ENCODE results near the gene ZNF470.

Gene ZNF470

DNA sequence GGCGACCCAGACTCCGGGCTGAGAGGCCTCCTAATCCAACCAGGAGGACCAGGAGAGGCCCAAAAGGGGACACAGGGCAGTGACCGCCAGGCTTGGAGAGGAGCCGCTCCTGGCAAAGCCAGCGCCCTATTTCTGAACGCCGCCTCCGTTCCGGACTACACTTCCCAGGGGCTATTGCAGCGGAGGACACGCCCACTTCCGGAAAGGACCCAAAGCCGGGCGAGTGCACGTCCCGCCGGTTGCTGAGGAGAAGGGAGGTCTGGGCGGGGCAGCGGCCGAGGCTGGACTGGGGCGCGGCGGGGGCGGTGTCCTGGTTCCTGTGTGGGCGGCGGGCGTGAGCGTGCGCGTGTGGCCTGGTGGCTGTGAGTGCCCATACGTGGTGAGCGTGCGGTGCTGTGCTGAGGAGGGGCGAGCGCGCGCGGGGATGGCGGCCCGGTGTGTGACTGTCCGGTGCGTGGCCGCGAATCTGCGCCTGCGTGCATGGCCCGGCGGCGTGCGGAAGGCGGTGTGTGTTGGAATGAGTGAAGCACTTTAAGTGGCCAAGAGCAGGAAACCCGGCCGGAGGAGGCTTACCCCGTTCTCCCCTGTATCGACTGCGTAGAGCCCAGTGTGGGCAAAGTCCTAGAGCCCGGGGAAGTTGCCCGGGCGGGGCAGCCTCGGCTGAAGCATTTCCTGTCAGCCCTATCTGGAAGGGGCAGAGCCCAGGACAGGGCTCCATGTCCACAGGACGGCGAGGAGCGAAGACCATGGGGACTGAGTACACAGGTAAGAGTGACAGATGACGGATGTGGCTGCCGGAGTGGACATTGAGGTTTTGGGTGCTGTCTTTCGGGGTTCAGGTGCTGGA, at the start of gene ZNF470:
Gene ZNF470 (plus strand): TSS at position 195 of the 847 bp plus-strand sequence. CDS start 2,844 bp downstream, outside the sequence.
- Histone ChIP-seq H3K9me3 (ENCODE audit: low read length) (peaks cover 44% of the 10 kb centered on the region), H3K4me3 (ENCODE audit: low read length) (peak within 1 kb of the TSS; percentile 61), H3K36me3 (ENCODE audit: insufficient read depth, low read length) (peaks cover 35% of the 10 kb centered on the region), H3K4me1 (ENCODE audit: insufficient read depth, low read length) (peaks cover 9% of the 10 kb centered on the region), H3K27me3 (ENCODE audit: insufficient read depth, low read length) (no peaks in the 10 kb centered on the region), H2AFZ (ENCODE audit: low read depth, low read length) (peak within 1 kb of the TSS; percentile 82)

DNA sequence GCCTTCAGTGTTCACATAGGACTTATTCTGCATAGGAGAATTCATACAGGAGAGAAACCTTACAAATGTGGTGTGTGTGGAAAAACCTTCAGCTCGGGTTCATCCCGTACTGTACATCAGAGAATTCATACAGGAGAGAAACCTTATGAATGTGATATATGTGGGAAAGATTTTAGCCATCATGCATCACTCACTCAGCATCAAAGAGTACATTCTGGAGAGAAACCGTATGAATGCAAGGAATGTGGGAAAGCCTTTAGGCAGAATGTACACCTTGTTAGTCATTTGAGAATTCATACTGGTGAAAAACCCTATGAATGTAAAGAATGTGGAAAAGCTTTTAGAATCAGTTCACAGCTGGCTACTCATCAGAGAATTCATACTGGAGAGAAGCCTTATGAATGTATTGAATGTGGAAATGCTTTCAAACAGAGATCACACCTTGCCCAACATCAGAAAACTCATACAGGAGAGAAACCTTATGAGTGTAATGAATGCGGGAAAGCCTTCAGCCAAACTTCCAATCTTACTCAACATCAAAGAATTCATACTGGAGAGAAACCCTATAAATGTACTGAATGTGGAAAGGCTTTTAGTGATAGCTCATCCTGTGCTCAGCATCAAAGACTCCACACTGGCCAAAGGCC, 41.9 kb upstream of the ZNF470 start:
- Histone ChIP-seq H3K36me3 (ENCODE audit: insufficient read depth, low read length) (no peaks in the 10 kb centered on the region), H2AFZ (ENCODE audit: low read depth, low read length) (no peak overlapping the region), H3K27me3 (ENCODE audit: insufficient read depth, low read length) (no peaks in the 10 kb centered on the region), H3K9me3 (ENCODE audit: low read length) (peaks cover 22% of the 10 kb centered on the region), H3K4me1 (ENCODE audit: insufficient read depth, low read length) (no peaks in the 10 kb centered on the region), H3K4me3 (ENCODE audit: low read length) (no peak overlapping the region)

DNA sequence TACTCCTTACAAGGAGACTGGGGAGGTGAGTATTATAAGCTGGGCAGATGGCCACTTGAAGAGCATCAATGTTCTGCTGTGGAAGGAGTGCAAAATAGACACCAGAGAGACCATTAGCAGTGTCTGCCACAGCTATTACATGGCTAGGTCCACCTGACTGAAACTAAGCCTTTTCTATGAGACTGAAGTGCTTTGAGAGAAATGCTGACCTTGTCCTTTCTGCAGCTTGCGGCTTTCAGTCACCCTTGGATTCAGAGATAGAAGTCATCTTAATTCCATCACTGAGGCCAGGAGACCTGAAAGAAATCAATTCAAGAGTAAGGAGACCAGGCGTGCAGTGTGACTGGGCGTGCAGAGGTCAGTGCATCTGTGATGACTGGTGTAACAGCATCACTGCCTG, 29.8 kb upstream of the ZNF470 start:
- Histone ChIP-seq H3K36me3 (ENCODE audit: insufficient read depth, low read length) (peaks cover 22% of the 10 kb centered on the region), H3K4me1 (ENCODE audit: insufficient read depth, low read length) (peaks cover 10% of the 10 kb centered on the region), H3K27me3 (ENCODE audit: insufficient read depth, low read length) (no peaks in the 10 kb centered on the region), H2AFZ (ENCODE audit: low read depth, low read length) (no peak overlapping the region), H3K9me3 (ENCODE audit: low read length) (peaks cover 39% of the 10 kb centered on the region), H3K4me3 (ENCODE audit: low read length) (peak overlapping the region; percentile 100)

DNA sequence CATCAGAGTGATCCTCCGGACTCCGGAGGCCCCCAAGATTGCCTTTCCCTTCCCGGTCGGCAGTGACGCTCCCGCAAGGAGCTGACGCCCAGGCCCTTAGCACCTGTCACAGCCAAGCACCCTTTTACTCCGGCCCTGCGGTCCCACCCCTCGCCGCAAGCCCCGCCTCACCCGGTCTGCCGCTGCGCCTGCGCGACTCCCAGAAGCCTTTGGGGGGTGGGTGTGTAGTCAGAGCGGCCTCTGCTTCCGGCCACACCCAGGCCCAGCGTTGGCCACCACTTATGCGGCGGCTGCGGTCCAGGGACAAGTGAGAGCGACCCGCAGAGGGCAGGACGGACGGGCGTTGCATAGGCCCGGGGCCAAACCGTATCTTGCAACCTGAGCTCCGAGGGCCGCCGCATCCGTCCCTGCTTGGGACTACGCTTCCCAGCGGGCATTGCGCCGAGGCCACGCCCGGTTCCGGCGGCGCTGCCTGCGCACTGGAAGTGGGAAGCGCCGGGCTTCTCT, 29.0 kb upstream of the ZNF470 start:
- H3K27me3 ChIP-seq (ENCODE audit: insufficient read depth, low read length), result no peaks in the 10 kb centered on the region
- H3K4me1 ChIP-seq (ENCODE audit: insufficient read depth, low read length), result peaks cover 10% of the 10 kb centered on the region
- H2AFZ ChIP-seq (ENCODE audit: low read depth, low read length), result peak overlapping the region; percentile 99
- H3K36me3 ChIP-seq (ENCODE audit: insufficient read depth, low read length), result peaks cover 26% of the 10 kb centered on the region
- peak overlapping the region; percentile 100 for H3K4me3 ChIP-seq (ENCODE audit: low read length)
- H3K9me3 ChIP-seq (ENCODE audit: low read length), result peaks cover 41% of the 10 kb centered on the region

DNA sequence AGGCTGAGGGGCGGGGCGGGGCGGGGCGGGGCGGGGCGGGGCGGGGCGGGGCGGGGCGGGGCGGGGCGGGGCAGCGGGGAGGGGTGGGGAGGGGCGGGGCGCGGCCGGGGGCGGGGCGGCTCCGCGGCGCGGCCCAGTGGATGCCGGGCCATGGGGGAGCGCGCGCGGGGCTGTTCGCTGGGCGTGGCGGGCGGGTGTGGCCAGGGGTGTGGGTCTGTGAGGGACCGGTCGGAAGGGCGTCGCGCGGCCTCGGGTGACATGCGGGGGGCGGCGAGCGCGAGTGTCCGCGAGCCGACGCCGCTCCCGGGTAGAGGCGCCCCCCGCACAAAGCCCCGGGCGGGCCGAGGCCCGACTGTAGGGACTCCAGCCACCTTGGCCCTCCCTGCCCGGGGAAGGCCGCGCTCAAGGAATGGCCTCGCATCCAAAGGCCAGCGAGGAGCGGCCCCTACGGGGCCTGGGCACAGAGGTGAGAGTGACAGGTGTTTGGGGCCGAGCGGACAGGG, 28.5 kb upstream of the ZNF470 start, which contains the start of gene ZFP28:
Gene ZFP28 (plus strand): TSS at position 188 of the 503 bp plus-strand sequence. CDS start 71 bp downstream, at position 259.
- peaks cover 46% of the 10 kb centered on the region for H3K9me3 ChIP-seq (ENCODE audit: low read length)
- peak within 1 kb of the TSS; percentile 99 for H2AFZ ChIP-seq (ENCODE audit: low read depth, low read length)
- H3K4me3 ChIP-seq (ENCODE audit: low read length), result peak within 1 kb of the TSS; percentile 100
- H3K4me1 ChIP-seq (ENCODE audit: insufficient read depth, low read length), result peaks cover 10% of the 10 kb centered on the region
- H3K27me3 ChIP-seq (ENCODE audit: insufficient read depth, low read length), result no peaks in the 10 kb centered on the region
- H3K36me3 ChIP-seq (ENCODE audit: insufficient read depth, low read length), result peaks cover 31% of the 10 kb centered on the region

DNA sequence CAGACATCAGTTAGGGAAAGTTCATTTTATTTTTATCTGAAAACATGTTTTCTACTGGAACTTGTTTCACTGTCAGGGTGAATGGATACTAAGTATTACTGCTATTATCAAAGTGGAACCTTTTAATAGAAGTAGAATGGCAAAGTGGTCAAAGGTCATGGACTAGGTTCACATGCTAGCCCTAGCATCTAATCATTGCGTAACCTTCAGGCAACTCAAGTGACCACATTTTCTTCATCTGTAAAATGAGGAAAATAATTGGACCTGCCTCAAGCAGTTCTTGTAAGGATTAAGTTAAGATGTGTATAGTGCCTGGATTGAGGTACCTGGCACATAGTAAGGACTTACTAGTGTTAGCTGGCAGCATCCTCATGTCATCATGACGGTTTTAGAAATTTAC, 23.5 kb upstream of the ZNF470 start:
- H3K27me3 ChIP-seq (ENCODE audit: insufficient read depth, low read length), result no peaks in the 10 kb centered on the region
- H2AFZ ChIP-seq (ENCODE audit: low read depth, low read length), result no peak overlapping the region
- peaks cover 69% of the 10 kb centered on the region for H3K36me3 ChIP-seq (ENCODE audit: insufficient read depth, low read length)
- H3K4me3 ChIP-seq (ENCODE audit: low read length), result no peak overlapping the region
- peaks cover 6% of the 10 kb centered on the region for H3K4me1 ChIP-seq (ENCODE audit: insufficient read depth, low read length)
- peaks cover 61% of the 10 kb centered on the region for H3K9me3 ChIP-seq (ENCODE audit: low read length)

DNA sequence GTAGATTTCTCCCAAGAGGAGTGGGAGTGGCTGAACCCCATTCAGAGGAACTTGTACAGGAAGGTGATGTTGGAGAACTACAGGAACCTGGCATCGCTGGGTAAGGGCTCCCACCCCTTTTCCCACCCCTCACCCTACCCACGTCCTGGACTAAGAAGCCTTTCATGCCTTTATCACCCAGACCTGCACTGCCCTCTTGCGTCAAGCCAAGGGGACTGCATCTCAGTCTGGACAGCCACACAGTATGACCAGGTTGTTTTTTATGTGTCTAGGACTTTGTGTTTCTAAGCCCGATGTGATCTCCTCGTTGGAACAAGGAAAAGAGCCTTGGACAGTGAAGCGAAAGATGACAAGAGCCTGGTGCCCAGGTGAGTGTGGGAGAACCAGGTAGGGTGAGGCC, 19.7 kb upstream of the ZNF470 start:
- H3K9me3 ChIP-seq (ENCODE audit: low read length), result peaks cover 66% of the 10 kb centered on the region
- no peak overlapping the region for H2AFZ ChIP-seq (ENCODE audit: low read depth, low read length)
- no peak overlapping the region for H3K4me3 ChIP-seq (ENCODE audit: low read length)
- no peaks in the 10 kb centered on the region for H3K27me3 ChIP-seq (ENCODE audit: insufficient read depth, low read length)
- no peaks in the 10 kb centered on the region for H3K4me1 ChIP-seq (ENCODE audit: insufficient read depth, low read length)
- H3K36me3 ChIP-seq (ENCODE audit: insufficient read depth, low read length), result peaks cover 77% of the 10 kb centered on the region

DNA sequence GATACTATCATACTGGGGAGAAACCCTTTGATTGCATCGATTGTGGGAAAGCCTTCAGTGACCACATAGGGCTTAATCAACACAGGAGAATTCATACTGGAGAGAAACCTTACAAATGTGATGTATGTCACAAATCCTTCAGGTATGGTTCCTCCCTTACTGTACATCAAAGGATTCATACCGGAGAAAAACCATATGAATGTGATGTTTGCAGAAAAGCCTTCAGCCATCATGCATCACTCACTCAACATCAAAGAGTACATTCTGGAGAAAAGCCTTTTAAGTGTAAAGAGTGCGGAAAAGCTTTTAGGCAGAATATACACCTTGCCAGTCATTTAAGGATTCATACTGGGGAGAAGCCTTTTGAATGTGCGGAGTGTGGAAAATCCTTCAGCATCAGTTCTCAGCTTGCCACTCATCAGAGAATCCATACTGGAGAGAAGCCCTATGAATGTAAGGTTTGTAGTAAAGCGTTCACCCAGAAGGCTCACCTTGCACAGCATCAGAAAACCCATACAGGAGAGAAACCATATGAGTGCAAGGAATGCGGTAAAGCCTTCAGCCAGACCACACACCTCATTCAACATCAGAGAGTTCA, 12.9 kb upstream of the ZNF470 start:
- Histone ChIP-seq H3K27me3 (ENCODE audit: insufficient read depth, low read length) (no peaks in the 10 kb centered on the region), H3K36me3 (ENCODE audit: insufficient read depth, low read length) (peaks cover 55% of the 10 kb centered on the region), H3K4me1 (ENCODE audit: insufficient read depth, low read length) (no peaks in the 10 kb centered on the region), H2AFZ (ENCODE audit: low read depth, low read length) (no peak overlapping the region), H3K9me3 (ENCODE audit: low read length) (peaks cover 69% of the 10 kb centered on the region), H3K4me3 (ENCODE audit: low read length) (no peak overlapping the region)

DNA sequence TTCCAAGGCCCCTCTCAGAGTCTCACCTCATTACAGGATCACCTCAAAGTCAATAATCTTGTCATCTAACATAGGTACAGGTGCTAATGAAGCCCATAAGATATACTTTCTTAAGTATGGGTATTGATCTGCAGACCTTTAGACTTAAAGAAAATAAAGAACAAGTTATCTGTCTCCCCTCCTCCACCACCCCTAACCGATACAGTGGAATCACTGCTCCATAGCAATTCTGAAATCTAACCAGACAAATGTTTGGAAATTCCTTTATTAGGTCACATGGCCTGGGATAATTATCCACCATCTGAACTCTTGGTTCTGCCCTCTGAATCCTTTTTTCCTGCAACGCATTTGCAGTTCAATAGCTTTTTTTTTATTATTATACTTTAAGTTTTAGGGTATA, 4.5 kb upstream of the ZNF470 start:
- H3K36me3 ChIP-seq (ENCODE audit: insufficient read depth, low read length), result no peaks in the 10 kb centered on the region
- H3K27me3 ChIP-seq (ENCODE audit: insufficient read depth, low read length), result no peaks in the 10 kb centered on the region
- peaks cover 23% of the 10 kb centered on the region for H3K9me3 ChIP-seq (ENCODE audit: low read length)
- H2AFZ ChIP-seq (ENCODE audit: low read depth, low read length), result no peak overlapping the region
- H3K4me1 ChIP-seq (ENCODE audit: insufficient read depth, low read length), result peaks cover under 1% of the 10 kb centered on the region
- H3K4me3 ChIP-seq (ENCODE audit: low read length), result no peak overlapping the region

DNA sequence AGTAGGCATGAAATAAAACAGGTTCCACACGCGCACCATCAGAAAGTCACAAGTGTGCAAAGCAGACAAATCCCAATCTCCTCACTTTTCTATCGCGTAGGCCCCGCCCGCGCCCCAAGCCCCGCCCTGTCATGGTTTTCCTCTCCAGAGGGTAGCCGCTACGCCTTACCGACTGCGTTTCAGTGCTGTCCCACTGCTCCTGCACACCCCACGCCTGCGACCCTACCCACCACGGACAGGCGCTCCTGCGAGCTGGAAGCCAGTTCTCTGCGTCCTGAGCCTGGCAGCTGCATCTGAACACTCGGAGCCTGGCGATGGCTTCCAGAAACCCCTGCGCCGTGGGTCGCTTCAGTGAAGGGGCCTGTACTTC, 379 bp upstream of the ZNF470 start:
- Histone ChIP-seq H3K9me3 (ENCODE audit: low read length) (peaks cover 46% of the 10 kb centered on the region), H3K27me3 (ENCODE audit: insufficient read depth, low read length) (no peaks in the 10 kb centered on the region), H3K36me3 (ENCODE audit: insufficient read depth, low read length) (peaks cover 32% of the 10 kb centered on the region), H3K4me3 (ENCODE audit: low read length) (peak overlapping the region; percentile 61), H3K4me1 (ENCODE audit: insufficient read depth, low read length) (peaks cover 9% of the 10 kb centered on the region), H2AFZ (ENCODE audit: low read depth, low read length) (peak overlapping the region; percentile 82)

DNA sequence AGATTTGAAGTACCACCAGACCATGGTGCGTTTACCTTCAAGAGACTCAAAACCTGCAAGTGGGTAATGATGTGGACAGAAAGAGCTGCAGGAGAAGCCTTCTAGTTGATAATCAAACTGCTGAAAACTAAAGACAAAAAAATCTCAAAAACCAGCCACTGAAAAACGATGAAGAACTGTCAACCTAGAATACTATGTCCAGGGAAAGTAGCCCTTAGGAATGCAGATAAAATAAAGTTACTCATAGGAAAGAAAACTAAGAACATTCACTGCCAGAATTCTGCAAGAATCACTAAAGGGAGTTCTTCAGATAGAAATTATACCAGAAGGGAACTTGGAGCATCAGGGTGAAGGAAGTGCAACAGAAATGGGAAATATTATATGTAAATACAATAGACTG, 5.3 kb downstream of the ZNF470 start:
- Histone ChIP-seq H3K36me3 (ENCODE audit: insufficient read depth, low read length) (peaks cover 81% of the 10 kb centered on the region), H2AFZ (ENCODE audit: low read depth, low read length) (no peak overlapping the region), H3K9me3 (ENCODE audit: low read length) (peaks cover 72% of the 10 kb centered on the region), H3K4me3 (ENCODE audit: low read length) (no peak overlapping the region), H3K4me1 (ENCODE audit: insufficient read depth, low read length) (peaks cover 9% of the 10 kb centered on the region), H3K27me3 (ENCODE audit: insufficient read depth, low read length) (no peaks in the 10 kb centered on the region)

DNA sequence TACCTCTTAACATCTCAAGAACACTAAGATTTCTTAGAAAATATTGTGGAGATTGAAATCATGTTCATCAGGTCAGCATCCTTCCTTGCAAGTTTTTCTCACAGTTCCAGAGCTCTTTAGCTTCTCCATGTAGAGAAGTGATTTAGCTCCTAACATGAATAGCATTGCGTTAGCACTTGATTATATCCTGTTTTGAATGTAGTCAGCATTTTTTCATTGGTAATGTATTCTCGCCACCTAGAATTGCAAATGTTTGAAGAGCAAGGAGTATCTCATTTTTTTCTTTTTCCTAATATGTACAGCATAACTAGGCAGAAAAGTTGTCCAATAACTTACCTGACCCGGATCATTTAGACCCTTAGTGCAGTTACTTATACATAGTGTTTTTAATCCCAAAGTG, 6.6 kb downstream of the ZNF470 start:
- peaks cover 85% of the 10 kb centered on the region for H3K36me3 ChIP-seq (ENCODE audit: insufficient read depth, low read length)
- no peak overlapping the region for H2AFZ ChIP-seq (ENCODE audit: low read depth, low read length)

More for the DNA sequence above, 6.6 kb downstream of the ZNF470 start:
- H3K4me1 ChIP-seq (ENCODE audit: insufficient read depth, low read length), result no peaks in the 10 kb centered on the region
- no peaks in the 10 kb centered on the region for H3K27me3 ChIP-seq (ENCODE audit: insufficient read depth, low read length)
- H3K9me3 ChIP-seq (ENCODE audit: low read length), result peaks cover 76% of the 10 kb centered on the region
- no peak overlapping the region for H3K4me3 ChIP-seq (ENCODE audit: low read length)
